ENCODE data around the gene SEPTIN5. TPM values are rescaled to one million over a fixed set of nuclear protein-coding genes. Genes with fewer than 3 reads are reported as not detected.

The SEPTIN5 gene
- total and polyA plus RNA-seq, 9 of the 15 experiments (the other 6 are each of a cell fraction or from before 2014, with no cell fraction given): 0.03 to 195 (median 119) TPM

DNA sequence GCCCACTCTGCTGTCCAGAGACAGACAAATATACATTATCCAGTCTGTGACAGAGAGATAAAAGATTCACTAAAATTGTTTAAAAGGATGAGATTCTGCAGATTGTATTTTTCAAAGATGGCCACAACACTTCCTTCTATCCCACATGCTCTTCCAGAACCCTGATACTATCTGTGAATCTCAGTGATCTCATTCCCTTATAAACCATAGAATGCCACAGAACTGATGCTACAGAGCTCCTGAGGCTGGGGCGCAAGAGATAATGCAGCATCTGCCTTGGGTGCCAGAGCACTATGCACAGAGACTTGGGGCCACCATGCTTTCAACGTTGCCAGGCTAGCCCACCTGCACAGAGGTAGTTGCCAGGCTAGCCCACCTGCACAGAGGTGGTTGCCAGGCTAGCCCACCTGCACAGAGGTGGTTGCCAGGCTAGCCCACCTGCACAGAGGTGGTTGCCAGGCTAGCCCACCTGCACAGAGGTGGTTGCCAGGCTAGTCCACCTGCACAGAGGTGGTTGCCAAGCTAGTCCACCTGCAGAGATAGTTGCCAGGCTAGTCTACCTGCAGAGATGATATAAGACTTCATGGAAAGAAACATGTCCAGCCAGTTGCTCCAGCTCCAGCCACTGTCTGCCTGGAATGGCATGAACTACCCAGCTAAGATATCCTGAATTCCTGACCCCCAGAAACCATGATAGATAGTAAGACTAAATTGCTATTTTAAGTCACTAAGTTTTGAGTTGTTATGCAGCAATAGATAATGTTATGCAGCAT lies 17.6 kb upstream of the SEPTIN5 start (continued):
- TF ChIP-seq, protein P1, sequence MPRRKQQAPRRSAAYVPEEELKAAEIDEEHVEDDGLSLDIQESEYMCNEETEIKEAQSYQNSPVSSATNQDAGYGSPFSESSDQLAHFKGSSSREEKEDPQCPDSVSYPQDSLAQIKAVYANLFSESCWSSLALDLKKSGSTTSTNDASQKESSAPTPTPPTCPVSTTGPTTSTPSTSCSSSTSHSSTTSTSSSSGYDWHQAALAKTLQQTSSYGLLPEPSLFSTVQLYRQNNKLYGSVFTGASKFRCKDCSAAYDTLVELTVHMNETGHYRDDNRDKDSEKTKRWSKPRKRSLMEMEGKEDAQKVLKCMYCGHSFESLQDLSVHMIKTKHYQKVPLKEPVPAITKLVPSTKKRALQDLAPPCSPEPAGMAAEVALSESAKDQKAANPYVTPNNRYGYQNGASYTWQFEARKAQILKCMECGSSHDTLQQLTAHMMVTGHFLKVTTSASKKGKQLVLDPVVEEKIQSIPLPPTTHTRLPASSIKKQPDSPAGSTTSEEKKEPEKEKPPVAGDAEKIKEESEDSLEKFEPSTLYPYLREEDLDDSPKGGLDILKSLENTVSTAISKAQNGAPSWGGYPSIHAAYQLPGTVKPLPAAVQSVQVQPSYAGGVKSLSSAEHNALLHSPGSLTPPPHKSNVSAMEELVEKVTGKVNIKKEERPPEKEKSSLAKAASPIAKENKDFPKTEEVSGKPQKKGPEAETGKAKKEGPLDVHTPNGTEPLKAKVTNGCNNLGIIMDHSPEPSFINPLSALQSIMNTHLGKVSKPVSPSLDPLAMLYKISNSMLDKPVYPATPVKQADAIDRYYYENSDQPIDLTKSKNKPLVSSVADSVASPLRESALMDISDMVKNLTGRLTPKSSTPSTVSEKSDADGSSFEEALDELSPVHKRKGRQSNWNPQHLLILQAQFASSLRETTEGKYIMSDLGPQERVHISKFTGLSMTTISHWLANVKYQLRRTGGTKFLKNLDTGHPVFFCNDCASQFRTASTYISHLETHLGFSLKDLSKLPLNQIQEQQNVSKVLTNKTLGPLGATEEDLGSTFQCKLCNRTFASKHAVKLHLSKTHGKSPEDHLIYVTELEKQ (CRISPR knock-in tag; IDR thresholded peaks at IDR 0.05): 0 out of 2 replicates have a peak, but pooled peaks have one; percentile 57
- TF ChIP-seq RB1 (IDR thresholded peaks at IDR 0.05; ENCODE audit: low read depth) (no peak), ZNF12 (CRISPR knock-in tag; IDR thresholded peaks at IDR 0.05) (no peak), ZKSCAN3 (CRISPR knock-in tag; IDR thresholded peaks at IDR 0.05) (peak; percentile 99), RFX7 (CRISPR knock-in tag; IDR thresholded peaks at IDR 0.05) (no peak), ZNF764 (CRISPR knock-in tag; IDR thresholded peaks at IDR 0.05; ENCODE audit: low read depth) (peak; percentile 44; the same call in 1 of the 2 replicates), SRSF7 (optimal IDR thresholded peaks at IDR 0.05; ENCODE audit: low read depth, low read length) (no peak), CHCHD3 (CRISPR knock-in tag; IDR thresholded peaks at IDR 0.05) (no peak), CBFA2T2 (conservative IDR thresholded peaks at IDR 0.05) (peak; percentile 5; the same call in 1 of the 2 replicates), GTF2E2 (tag; IDR thresholded peaks at IDR 0.05) (no peak), ZNF436 (CRISPR knock-in tag; IDR thresholded peaks at IDR 0.05) (0 out of 2 replicates have a peak, but pooled peaks have one; percentile 12), RREB1 (CRISPR knock-in tag; IDR thresholded peaks at IDR 0.05) (no peak), SRF (CRISPR knock-in tag; IDR thresholded peaks at IDR 0.05) (no peak), FOXK2 (conservative IDR thresholded peaks at IDR 0.05 in 1 of 2, IDR thresholded peaks at IDR 0.05 in 1 of 2; ENCODE audit: low read depth in 2 of 2) (0 out of 4 replicates have a peak, but pooled peaks of 1 of the 2 experiments have one; percentile 22), SPI1 (IDR thresholded peaks at IDR 0.05; ENCODE audit: borderline replicate concordance, low read depth, low read length) (no peak), STAT5B (CRISPR knock-in tag; IDR thresholded peaks at IDR 0.05) (no peak)
- TF ChIP-seq, protein P2, sequence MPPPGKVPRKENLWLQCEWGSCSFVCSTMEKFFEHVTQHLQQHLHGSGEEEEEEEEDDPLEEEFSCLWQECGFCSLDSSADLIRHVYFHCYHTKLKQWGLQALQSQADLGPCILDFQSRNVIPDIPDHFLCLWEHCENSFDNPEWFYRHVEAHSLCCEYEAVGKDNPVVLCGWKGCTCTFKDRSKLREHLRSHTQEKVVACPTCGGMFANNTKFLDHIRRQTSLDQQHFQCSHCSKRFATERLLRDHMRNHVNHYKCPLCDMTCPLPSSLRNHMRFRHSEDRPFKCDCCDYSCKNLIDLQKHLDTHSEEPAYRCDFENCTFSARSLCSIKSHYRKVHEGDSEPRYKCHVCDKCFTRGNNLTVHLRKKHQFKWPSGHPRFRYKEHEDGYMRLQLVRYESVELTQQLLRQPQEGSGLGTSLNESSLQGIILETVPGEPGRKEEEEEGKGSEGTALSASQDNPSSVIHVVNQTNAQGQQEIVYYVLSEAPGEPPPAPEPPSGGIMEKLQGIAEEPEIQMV (tag; conservative IDR thresholded peaks at IDR 0.05; ENCODE audit: low read depth): no peak
